Neutrophil (primary cell): ENCODE measurements around the gene NRF1.

Experiments
- H3K27ac ChIP-seq: fragments of 200-600 bp; sonication (generic); 2 replicates; pipeline ENCODE4 v1.5.1; 2016; ENCODE audit warnings: mild to moderate bottlenecking, moderate library complexity
- H3K27me3 ChIP-seq: fragments of 200-600 bp; sonication (generic); 2 replicates; pipeline ENCODE4 v1.6.0; 2016; ENCODE audit warnings: mild to moderate bottlenecking
- H3K36me3 ChIP-seq: fragments of 200-600 bp; sonication (generic); 2 replicates; pipeline ENCODE4 v1.5.1; 2017
- H3K4me1 ChIP-seq, 2 experiments: fragments of 200-600 bp in 1 of 2; sonication (generic) in 1 of 2; 1 replicate in 1 of 2; 2 replicates in 1 of 2; pipeline versions ENCODE4 v1.5.1 to v1.6.1; 2013 to 2016; ENCODE audit warnings: low read depth in 1 of 2, low read length in 1 of 2, mild to moderate bottlenecking in 1 of 2, moderate library complexity in 1 of 2; ENCODE audit not compliant: control insufficient read depth in 1 of 2, insufficient read depth in 1 of 2
- H3K4me3 ChIP-seq, 2 experiments: fragments of 200-600 bp in 1 of 2; sonication (generic) in 1 of 2; 1 replicate in 1 of 2; 2 replicates in 1 of 2; pipeline ENCODE4 v1.5.1; 2013 to 2016; ENCODE audit warnings: low read depth in 1 of 2, low read length in 1 of 2, mild to moderate bottlenecking in 1 of 2, moderate library complexity in 1 of 2
- H3K9me3 ChIP-seq: fragments of 200-600 bp; sonication (generic); 2 replicates; pipeline ENCODE4 v1.5.1; 2016
- TF ChIP-seq, protein P1 (sequence below): fragments of 200-600 bp; sonication (generic); IDR thresholded peaks from 2 replicates; pipeline ENCODE4 v1.5.1; 2016; ENCODE audit warnings: antibody characterized with exemption

Gene NRF1

GRCh38 chr7:129675521-129675920, 64.0 kb downstream of the NRF1 start:
- Histone ChIP-seq H3K4me3 (no peak overlapping the region), H3K4me1 (no peaks in the 10 kb centered on the region), H3K27ac (no peak overlapping the region), H3K36me3 (peaks cover 62% of the 10 kb centered on the region), H3K27me3 (no peaks in the 10 kb centered on the region), H3K9me3 (no peaks in the 10 kb centered on the region)
- TF ChIP-seq, protein P1, sequence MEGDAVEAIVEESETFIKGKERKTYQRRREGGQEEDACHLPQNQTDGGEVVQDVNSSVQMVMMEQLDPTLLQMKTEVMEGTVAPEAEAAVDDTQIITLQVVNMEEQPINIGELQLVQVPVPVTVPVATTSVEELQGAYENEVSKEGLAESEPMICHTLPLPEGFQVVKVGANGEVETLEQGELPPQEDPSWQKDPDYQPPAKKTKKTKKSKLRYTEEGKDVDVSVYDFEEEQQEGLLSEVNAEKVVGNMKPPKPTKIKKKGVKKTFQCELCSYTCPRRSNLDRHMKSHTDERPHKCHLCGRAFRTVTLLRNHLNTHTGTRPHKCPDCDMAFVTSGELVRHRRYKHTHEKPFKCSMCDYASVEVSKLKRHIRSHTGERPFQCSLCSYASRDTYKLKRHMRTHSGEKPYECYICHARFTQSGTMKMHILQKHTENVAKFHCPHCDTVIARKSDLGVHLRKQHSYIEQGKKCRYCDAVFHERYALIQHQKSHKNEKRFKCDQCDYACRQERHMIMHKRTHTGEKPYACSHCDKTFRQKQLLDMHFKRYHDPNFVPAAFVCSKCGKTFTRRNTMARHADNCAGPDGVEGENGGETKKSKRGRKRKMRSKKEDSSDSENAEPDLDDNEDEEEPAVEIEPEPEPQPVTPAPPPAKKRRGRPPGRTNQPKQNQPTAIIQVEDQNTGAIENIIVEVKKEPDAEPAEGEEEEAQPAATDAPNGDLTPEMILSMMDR, result no peak

- Histone ChIP-seq H3K27me3 (no peaks in the 10 kb centered on the region), H3K4me1 (no peaks in the 10 kb centered on the region), H3K27ac (no peak overlapping the region), H3K4me3 (no peak overlapping the region), H3K9me3 (no peaks in the 10 kb centered on the region), H3K36me3 (peaks cover 63% of the 10 kb centered on the region)
- TF ChIP-seq, protein P1, result no peak
Observed at GRCh38 chr7:129676017-129676897, 64.7 kb downstream of the NRF1 start.

DNA sequence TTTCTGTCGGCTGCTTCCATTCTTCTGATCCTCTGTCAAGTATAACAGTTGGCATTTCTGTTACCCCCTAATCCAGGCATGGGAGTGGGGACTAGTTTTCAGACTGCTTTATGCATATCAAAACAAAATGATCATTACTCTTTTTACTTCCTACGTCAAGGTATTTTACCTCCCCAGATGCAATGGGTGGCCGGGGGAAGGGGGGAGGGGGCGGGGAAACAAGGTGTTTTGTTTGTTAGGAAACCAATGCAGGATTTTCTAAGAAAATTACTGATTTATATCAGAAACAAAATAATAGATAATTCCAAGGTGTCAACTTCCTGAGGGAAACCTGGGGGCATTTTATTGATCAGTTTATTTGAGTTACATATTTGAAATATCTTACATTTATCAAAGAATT, 66.3 kb downstream of the NRF1 start:
- TF ChIP-seq, protein P1, result no peak
- Histone ChIP-seq H3K4me3 (no peak overlapping the region), H3K36me3 (peaks cover 47% of the 10 kb centered on the region), H3K27ac (no peak overlapping the region), H3K27me3 (no peaks in the 10 kb centered on the region), H3K9me3 (no peaks in the 10 kb centered on the region), H3K4me1 (no peaks in the 10 kb centered on the region)

- Histone ChIP-seq H3K36me3 (peaks cover 42% of the 10 kb centered on the region), H3K9me3 (no peaks in the 10 kb centered on the region), H3K4me1 (no peaks in the 10 kb centered on the region), H3K4me3 (no peak overlapping the region), H3K27me3 (no peaks in the 10 kb centered on the region), H3K27ac (no peak overlapping the region)
- TF ChIP-seq, protein P1, result no peak
Observed at GRCh38 chr7:129678606-129679005, 67.1 kb downstream of the NRF1 start.

DNA sequence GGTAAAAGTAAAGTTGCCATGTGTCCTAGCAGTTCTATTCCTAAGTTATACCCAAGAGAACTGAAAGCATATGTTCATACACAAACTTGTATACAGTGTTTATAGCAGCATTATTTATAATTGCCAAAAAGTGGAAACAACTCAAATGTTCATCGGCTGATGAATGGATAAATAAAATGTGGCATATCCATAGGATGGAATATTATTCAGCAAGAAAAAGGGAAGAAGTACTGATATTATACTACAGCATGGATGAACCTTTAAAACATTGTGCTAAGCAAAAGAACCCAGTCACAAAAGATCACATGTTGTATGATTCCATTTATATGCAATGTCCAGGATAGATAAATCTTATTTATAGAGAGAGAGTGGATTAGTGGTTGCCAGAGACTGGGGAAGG, 68.9 kb downstream of the NRF1 start:
- no peaks in the 10 kb centered on the region for H3K4me1 ChIP-seq
- no peak overlapping the region for H3K4me3 ChIP-seq
- peaks cover 34% of the 10 kb centered on the region for H3K36me3 ChIP-seq
- H3K27ac ChIP-seq, result no peak overlapping the region
- H3K27me3 ChIP-seq, result no peaks in the 10 kb centered on the region
- H3K9me3 ChIP-seq, result no peaks in the 10 kb centered on the region
- TF ChIP-seq, protein P1, result no peak
